SK-N-SH treated with all-trans-retinoic acid at 6 μM for 48 hours (cell line): ENCODE data around the gene ACACB.

Source experiments
- ATAC-seq: fragments of 200-7000 bp; cut with Tn5 transposase; 3 replicates; pipeline ENCODE4 v1.9.1; 2020; ENCODE audit warnings: mild to moderate bottlenecking, moderate library complexity
- ARNTL ChIP-seq: fragments of 450-650 bp; formaldehyde crosslinking; IDR thresholded peaks from 2 replicates; pipeline ENCODE4 v1.5.0; 2020; ENCODE audit warnings: low read depth, mild to moderate bottlenecking, moderate library complexity, borderline replicate concordance
- BACH2 ChIP-seq: fragments of 250-450 bp; sonication (Bioruptor Pico); IDR thresholded peaks from 2 replicates; pipeline ENCODE4 v1.9.0; 2021; ENCODE audit warnings: mild to moderate bottlenecking, borderline replicate concordance
- CSDC2 ChIP-seq: fragments of 250-450 bp; sonication (Bioruptor Pico); IDR thresholded peaks from 2 replicates; pipeline ENCODE4 v1.5.0; 2020; ENCODE audit warnings: mild to moderate bottlenecking, moderate library complexity
- ESRRG ChIP-seq: fragments of 250-450 bp; sonication (Bioruptor Pico); IDR thresholded peaks from 2 replicates; pipeline ENCODE4 v1.6.1; 2021; ENCODE audit warnings: mild to moderate bottlenecking
- GLIS3 ChIP-seq: fragments of 250-450 bp; sonication (Bioruptor Pico); IDR thresholded peaks from 2 replicates; pipeline ENCODE4 v1.5.0; 2020; ENCODE audit warnings: mild to moderate bottlenecking, moderate library complexity
- OSR1 ChIP-seq: fragments of 250-450 bp; sonication (Bioruptor Pico); IDR thresholded peaks from 2 replicates; pipeline ENCODE4 v1.8.0; 2022; ENCODE audit warnings: moderate library complexity, mild to moderate bottlenecking, inconsistent platforms
- PPARA ChIP-seq: fragments of 250-450 bp; sonication (Bioruptor Pico); IDR thresholded peaks from 2 replicates; pipeline ENCODE4 v1.5.0; 2020; ENCODE audit warnings: mild to moderate bottlenecking, borderline replicate concordance
- RARB ChIP-seq: fragments of 250-450 bp; sonication (Bioruptor Pico); IDR thresholded peaks from 2 replicates; pipeline ENCODE4 v1.8.0; 2021; ENCODE audit warnings: mild to moderate bottlenecking, moderate library complexity
- SNAI2 ChIP-seq: fragments of 250-450 bp; sonication (Bioruptor Pico); IDR thresholded peaks from 2 replicates; pipeline ENCODE4 v1.5.0; 2020; ENCODE audit warnings: mild to moderate bottlenecking, moderate library complexity
- TCF4 ChIP-seq: fragments of 250-450 bp; sonication (Bioruptor Pico); IDR thresholded peaks from 2 replicates; pipeline ENCODE4 v1.8.0; 2021; ENCODE audit warnings: mild to moderate bottlenecking, moderate library complexity, borderline replicate concordance
- TOX ChIP-seq: fragments of 250-450 bp; sonication (Bioruptor Pico); IDR thresholded peaks from 2 replicates; pipeline ENCODE4 v1.8.0; 2021; ENCODE audit warnings: mild to moderate bottlenecking, moderate library complexity, borderline replicate concordance
- ZC3H10 ChIP-seq: fragments of 250-450 bp; sonication (Bioruptor Pico); IDR thresholded peaks from 2 replicates; pipeline ENCODE4 v1.5.1; 2021; ENCODE audit warnings: mild to moderate bottlenecking, moderate library complexity
- ZFP3 ChIP-seq: fragments of 250-450 bp; sonication (Bioruptor Pico); IDR thresholded peaks from 2 replicates; pipeline ENCODE4 v1.5.0; 2020; ENCODE audit warnings: mild to moderate bottlenecking, moderate library complexity
- ZFP30 ChIP-seq: fragments of 450-650 bp; formaldehyde crosslinking; IDR thresholded peaks from 2 replicates; pipeline ENCODE4 v1.5.0; 2022; ENCODE audit warnings: mild to moderate bottlenecking, moderate library complexity
- ZNF565 ChIP-seq: fragments of 450-650 bp; formaldehyde crosslinking; conservative IDR thresholded peaks from 2 replicates; pipeline ENCODE4 v1.5.0; 2020; ENCODE audit warnings: low read depth, mild to moderate bottlenecking, moderate library complexity
- ZNF70 ChIP-seq: fragments of 450-650 bp; formaldehyde crosslinking; IDR thresholded peaks from 2 replicates; pipeline ENCODE4 v1.5.0; 2020; ENCODE audit warnings: mild to moderate bottlenecking, moderate library complexity
- ZNF8 ChIP-seq: fragments of 450-650 bp; formaldehyde crosslinking; IDR thresholded peaks from 2 replicates; pipeline ENCODE4 v1.5.0; 2020; ENCODE audit warnings: mild to moderate bottlenecking, moderate library complexity
- TF ChIP-seq, protein P1 (sequence below): fragments of 250-450 bp; sonication (Bioruptor Pico); IDR thresholded peaks from 2 replicates; pipeline ENCODE4 v1.8.0; 2021; ENCODE audit warnings: low read depth, mild to moderate bottlenecking, moderate library complexity, borderline replicate concordance
- TF ChIP-seq, protein P2 (sequence below): fragments of 250-450 bp; sonication (Bioruptor Pico); IDR thresholded peaks from 2 replicates; pipeline ENCODE4 v1.5.1; 2021; ENCODE audit warnings: mild to moderate bottlenecking, moderate library complexity
- TF ChIP-seq, protein P3 (sequence below): fragments of 250-450 bp; sonication (Bioruptor Pico); IDR thresholded peaks from 2 replicates; pipeline ENCODE4 v1.5.1; 2020; ENCODE audit warnings: low read depth, mild to moderate bottlenecking, moderate library complexity
- TF ChIP-seq, protein P4 (sequence below): fragments of 250-450 bp; sonication (Bioruptor Pico); IDR thresholded peaks from 2 replicates; pipeline ENCODE4 v1.8.0; 2020; ENCODE audit warnings: mild to moderate bottlenecking, moderate library complexity, borderline replicate concordance

Gene ACACB

DNA sequence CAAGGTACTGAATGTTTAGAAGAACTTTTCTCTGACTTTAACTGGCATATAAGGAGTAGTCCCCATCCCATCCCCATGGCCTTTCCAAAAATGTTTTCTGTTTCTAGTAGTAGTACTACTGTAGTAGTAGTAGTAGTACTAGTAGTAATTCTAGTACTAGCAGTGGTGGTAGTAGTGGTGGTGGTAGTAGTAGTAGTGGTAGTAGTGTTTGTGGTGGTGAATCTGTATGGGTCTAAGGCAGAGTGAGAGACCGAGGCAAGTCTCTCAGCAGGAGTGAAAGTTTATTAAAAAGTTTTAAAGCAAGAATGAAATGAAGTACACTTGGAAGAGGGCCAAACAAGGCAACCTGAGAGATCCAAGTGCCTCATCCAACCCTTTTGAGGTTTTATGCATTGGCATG is 134.1 kb downstream of the ACACB start:
- TF ChIP-seq BACH2 (no peak), SNAI2 (CRISPR knock-in tag) (no peak), ZNF565 (CRISPR knock-in tag) (no peak), ZFP30 (CRISPR knock-in tag) (no peak), RARB (CRISPR knock-in tag) (no peak), TCF4 (CRISPR knock-in tag) (no peak), ZFP3 (CRISPR knock-in tag) (no peak), GLIS3 (CRISPR knock-in tag) (no peak), ARNTL (CRISPR knock-in tag) (no peak), ZNF8 (no peak), ZNF70 (CRISPR knock-in tag) (no peak), ZC3H10 (no peak), CSDC2 (no peak), OSR1 (CRISPR knock-in tag) (no peak), ESRRG (no peak)
- TF ChIP-seq, protein P1, sequence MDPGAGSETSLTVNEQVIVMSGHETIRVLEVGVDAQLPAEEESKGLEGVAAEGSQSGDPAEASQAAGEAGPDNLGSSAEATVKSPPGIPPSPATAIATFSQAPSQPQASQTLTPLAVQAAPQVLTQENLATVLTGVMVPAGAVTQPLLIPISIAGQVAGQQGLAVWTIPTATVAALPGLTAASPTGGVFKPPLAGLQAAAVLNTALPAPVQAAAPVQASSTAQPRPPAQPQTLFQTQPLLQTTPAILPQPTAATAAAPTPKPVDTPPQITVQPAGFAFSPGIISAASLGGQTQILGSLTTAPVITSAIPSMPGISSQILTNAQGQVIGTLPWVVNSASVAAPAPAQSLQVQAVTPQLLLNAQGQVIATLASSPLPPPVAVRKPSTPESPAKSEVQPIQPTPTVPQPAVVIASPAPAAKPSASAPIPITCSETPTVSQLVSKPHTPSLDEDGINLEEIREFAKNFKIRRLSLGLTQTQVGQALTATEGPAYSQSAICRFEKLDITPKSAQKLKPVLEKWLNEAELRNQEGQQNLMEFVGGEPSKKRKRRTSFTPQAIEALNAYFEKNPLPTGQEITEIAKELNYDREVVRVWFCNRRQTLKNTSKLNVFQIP (CRISPR knock-in tag) = no peak
- TF ChIP-seq, protein P2, sequence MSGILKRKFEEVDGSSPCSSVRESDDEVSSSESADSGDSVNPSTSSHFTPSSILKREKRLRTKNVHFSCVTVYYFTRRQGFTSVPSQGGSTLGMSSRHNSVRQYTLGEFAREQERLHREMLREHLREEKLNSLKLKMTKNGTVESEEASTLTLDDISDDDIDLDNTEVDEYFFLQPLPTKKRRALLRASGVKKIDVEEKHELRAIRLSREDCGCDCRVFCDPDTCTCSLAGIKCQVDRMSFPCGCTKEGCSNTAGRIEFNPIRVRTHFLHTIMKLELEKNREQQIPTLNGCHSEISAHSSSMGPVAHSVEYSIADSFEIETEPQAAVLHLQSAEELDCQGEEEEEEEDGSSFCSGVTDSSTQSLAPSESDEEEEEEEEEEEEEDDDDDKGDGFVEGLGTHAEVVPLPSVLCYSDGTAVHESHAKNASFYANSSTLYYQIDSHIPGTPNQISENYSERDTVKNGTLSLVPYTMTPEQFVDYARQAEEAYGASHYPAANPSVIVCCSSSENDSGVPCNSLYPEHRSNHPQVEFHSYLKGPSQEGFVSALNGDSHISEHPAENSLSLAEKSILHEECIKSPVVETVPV (CRISPR knock-in tag) = no peak
- TF ChIP-seq, protein P3, sequence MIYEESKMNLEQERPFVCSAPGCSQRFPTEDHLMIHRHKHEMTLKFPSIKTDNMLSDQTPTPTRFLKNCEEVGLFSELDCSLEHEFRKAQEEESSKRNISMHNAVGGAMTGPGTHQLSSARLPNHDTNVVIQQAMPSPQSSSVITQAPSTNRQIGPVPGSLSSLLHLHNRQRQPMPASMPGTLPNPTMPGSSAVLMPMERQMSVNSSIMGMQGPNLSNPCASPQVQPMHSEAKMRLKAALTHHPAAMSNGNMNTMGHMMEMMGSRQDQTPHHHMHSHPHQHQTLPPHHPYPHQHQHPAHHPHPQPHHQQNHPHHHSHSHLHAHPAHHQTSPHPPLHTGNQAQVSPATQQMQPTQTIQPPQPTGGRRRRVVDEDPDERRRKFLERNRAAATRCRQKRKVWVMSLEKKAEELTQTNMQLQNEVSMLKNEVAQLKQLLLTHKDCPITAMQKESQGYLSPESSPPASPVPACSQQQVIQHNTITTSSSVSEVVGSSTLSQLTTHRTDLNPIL = no peak
- TF ChIP-seq, protein P4, sequence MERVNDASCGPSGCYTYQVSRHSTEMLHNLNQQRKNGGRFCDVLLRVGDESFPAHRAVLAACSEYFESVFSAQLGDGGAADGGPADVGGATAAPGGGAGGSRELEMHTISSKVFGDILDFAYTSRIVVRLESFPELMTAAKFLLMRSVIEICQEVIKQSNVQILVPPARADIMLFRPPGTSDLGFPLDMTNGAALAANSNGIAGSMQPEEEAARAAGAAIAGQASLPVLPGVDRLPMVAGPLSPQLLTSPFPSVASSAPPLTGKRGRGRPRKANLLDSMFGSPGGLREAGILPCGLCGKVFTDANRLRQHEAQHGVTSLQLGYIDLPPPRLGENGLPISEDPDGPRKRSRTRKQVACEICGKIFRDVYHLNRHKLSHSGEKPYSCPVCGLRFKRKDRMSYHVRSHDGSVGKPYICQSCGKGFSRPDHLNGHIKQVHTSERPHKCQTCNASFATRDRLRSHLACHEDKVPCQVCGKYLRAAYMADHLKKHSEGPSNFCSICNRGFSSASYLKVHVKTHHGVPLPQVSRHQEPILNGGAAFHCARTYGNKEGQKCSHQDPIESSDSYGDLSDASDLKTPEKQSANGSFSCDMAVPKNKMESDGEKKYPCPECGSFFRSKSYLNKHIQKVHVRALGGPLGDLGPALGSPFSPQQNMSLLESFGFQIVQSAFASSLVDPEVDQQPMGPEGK (CRISPR knock-in tag) = no peak
- ATAC-seq = no peak

DNA sequence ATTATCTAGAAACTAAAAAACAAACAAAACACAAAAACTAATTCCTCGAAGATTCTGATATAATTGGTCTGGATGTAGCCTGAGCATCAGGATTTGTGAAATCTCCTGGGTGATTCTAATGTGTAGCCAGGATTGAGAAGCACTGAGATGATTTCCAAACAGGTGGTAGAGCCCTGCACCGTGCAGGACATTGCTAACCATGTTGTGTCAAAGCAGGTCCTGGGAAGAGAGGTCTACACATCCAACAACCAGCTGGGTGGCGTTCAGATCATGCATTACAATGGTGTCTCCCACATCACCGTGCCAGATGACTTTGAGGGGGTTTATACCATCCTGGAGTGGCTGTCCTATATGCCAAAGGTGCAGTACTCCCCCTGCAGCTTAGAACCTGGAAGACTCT is 136.4 kb downstream of the ACACB start:
- ATAC-seq = no peak
- TF ChIP-seq TOX (CRISPR knock-in tag) (no peak), ZFP3 (CRISPR knock-in tag) (no peak), ZNF8 (no peak), ZNF70 (CRISPR knock-in tag) (no peak)

DNA sequence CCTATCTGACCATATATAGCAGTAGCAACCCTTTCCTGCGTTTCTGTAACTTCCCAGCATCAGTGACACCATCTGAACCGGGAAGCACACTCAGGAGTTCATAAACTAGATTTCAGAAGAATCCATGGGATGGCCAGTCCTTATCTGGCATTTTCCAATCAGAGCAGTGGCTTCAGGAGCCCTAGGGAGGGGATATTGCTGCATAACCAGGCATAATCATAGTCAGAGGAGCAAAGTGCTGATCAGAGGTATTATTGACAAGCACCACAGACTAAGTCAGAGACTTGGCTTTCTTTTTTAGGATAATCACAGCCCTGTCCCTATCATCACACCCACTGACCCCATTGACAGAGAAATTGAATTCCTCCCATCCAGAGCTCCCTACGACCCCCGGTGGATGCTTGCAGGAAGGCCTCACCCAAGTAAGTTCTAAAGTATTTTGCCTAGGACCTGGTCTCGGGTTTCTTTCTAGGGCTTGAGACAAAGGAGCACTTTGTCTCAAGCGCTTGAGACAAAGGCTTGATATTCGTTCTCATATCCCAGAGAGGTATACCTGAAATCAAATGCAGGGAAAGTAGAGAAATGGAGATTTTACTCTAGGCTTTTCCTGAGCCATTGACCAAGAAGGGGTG is 137.6 kb downstream of the ACACB start:
- no peak for ATAC-seq

DNA sequence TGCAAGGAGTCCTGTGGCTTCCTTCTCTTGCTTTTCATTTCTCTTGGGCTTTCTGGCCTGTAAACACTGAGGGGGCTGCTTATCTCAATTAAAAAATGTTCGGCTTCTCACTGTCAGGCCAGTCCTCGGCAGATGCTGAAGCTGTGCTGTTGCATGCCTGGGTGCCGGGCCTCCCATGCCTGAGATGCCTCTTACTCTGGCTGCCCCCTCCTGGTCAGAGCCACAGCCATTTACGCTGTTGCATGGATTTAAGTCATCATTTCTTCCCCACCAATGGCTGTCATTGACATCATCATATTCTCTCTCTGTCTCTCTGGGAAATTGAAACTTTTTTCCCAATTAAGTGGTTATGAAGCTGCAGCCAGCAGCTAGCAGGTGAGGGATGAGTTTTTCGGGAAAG is 139.0 kb downstream of the ACACB start:
- ATAC-seq = peak; percentile 33; the same call in 1 of the 3 replicates

More for the DNA sequence above, 137.6 kb downstream of the ACACB start:
- TF ChIP-seq ZC3H10 = no peak
- TF ChIP-seq, all 23 proteins: peak for 0

More for the DNA sequence above, 139.0 kb downstream of the ACACB start:
- TF ChIP-seq GLIS3 (CRISPR knock-in tag) (no peak), PPARA (CRISPR knock-in tag) (no peak), ZNF70 (CRISPR knock-in tag) (no peak), OSR1 (CRISPR knock-in tag) (no peak), BACH2 (no peak)
- TF ChIP-seq, protein P3 = no peak
